Adrenal gland (tissue), 12 donors: ENCODE measurements around the gene KIRREL1. TPM values are rescaled to one million over a fixed set of nuclear protein-coding genes. Genes with fewer than 3 reads are reported as not detected.
A peak's percentile ranks its signal among the peaks of the same experiment; 100 is the strongest.

Source experiments
- DNase-seq, 7 donors: peaks; one replicate each; pipeline ENCODE4 v3.0.0-alpha.2; 2019 to 2020
- H3K27ac ChIP-seq, 5 donors: fragments of 200-600 bp; sonication (generic) in 4 of 5; 1 replicate in 3 of 5; 2 replicates in 2 of 5; pipeline versions ENCODE4 v1.5.1 to v1.8.0; 2016 to 2020; ENCODE audit warnings: mild to moderate bottlenecking in 1 of 5
- H3K27me3 ChIP-seq: fragments of 200-600 bp; 2 replicates; pipeline ENCODE4 v1.8.0; 2021
- H3K36me3 ChIP-seq, 2 donors: fragments of 200-600 bp; replicated peaks in 1 of 2; 1 replicate in 1 of 2; 2 replicates in 1 of 2; pipeline versions ENCODE4 v1.5.1 to v1.8.0; 2018 to 2022
- H3K4me1 ChIP-seq, 2 donors: fragments of 200-600 bp; replicated peaks in 1 of 2; 1 replicate in 1 of 2; 2 replicates in 1 of 2; pipeline versions ENCODE4 v1.5.1 to v1.8.0; 2018 to 2021
- H3K4me3 ChIP-seq, 4 donors: fragments of 200-600 bp; sonication (generic) in 3 of 4; one replicate each; pipeline ENCODE4 v1.5.1; 2016 to 2018
- H3K9me3 ChIP-seq, 3 donors: fragments of 200-600 bp; sonication (generic) in 1 of 3; replicated peaks in 1 of 3; 1 replicate in 2 of 3; 2 replicates in 1 of 3; pipeline versions ENCODE4 v1.5.1 to v1.8.0; 2016 to 2021
- POLR2A ChIP-seq, 2 donors: fragments of 450-650 bp; IDR thresholded peaks; one replicate each; pipeline ENCODE4 v1.6.1; 2017; ENCODE audit warnings: antibody characterized with exemption in 2 of 2, mild to moderate bottlenecking in 2 of 2, moderate library complexity in 1 of 2
- WGBS, 4 donors: extraction: QIAGEN DNeasy Blood & Tissue Kit in 2 of 4; methylation state at CpG; one replicate each; pipeline versions ENCODE4 v1.1.5 to v1.1.7; 2013 to 2017; 5-methylcytosine and 5-hydroxymethylcytosine counted together
- intact Hi-C, 2 donors: fragments of 100-400 bp; cut with DNase I; formaldehyde crosslinking; loops; one replicate each; pipeline versions ENCODE4 v1.14.1 to v1.15.0; 2022 to 2023
- polyA plus RNA-seq, 3 donors: library from polyadenylated mRNA; stranded (reverse); fragments of 200-250 nt in 2 of 3; fragments of 350-450 nt in 1 of 3; fragmentation: Illumina TruSeq in 1 of 3; extraction: RNeasy Lipid Tissue Mini Kit (QIAGEN cat#74804) in 1 of 3; gene quantifications; one replicate each; pipeline ENCODE4 v1.2.3, GENCODE V29; 2013 to 2014
- total RNA-seq, 9 donors: library from RNA; depleted of rRNA in 4 of 9; stranded (reverse); fragments of >200 nt in 4 of 9; fragments of 120-200 nt in 1 of 9; fragmentation: NEBNext Ultra II Directional in 1 of 9; extraction: Animal tissue kit (Norgen Biotek cat#: 25700) in 1 of 9; gene quantifications; one replicate each; pipeline versions ENCODE4 v1.1.0 to v1.2.4, GENCODE V29; 2013 to 2023
- TF ChIP-seq, protein P1 (sequence below), 6 experiments: fragments of 450-650 bp in 4 of 6; fragments of 200-600 bp in 2 of 6; sonication (generic) in 1 of 6; IDR thresholded peaks; 1 replicate in 5 of 6; 2 replicates in 1 of 6; pipeline versions ENCODE4 v1.5.1 to v1.8.0; 2016 to 2021; ENCODE audit warnings: antibody characterized with exemption in 6 of 6, mild to moderate bottlenecking in 2 of 6, moderate library complexity in 1 of 6
- donor health status: healthy with polysubstance abuse.
- donor health status: Bipolar disorder and iron deficiency.
- donor health status: DM: yes; HTN: yes; CAD: no.
- donor health status: DM: no; HTN: no; CAD: no.
- donor health status: DM: no; HTN: no; CAD: no.
- donor health status: DM: yes; HTN: yes; CAD: no.

Gene KIRREL1
- total and polyA plus RNA-seq, 12 donors: 10.1 to 57.2 (median 39.8) TPM

- no peak overlapping the region for H3K27ac ChIP-seq
- no peak overlapping the region for H3K4me3 ChIP-seq
- no peaks in the 10 kb centered on the region for H3K36me3 ChIP-seq
- H3K4me1 ChIP-seq: no peaks in the 10 kb centered on the region
- no peaks in the 10 kb centered on the region for H3K9me3 ChIP-seq
- intact Hi-C loops: loop anchor here in 1 of 2 donors (10.0 kb wide), 1 partner anchor 364 kb away; no protein-coding TSS in a partner anchor
- TF ChIP-seq POLR2A (IDR thresholded peaks at IDR 0.05): no peak
- TF ChIP-seq, protein P1, sequence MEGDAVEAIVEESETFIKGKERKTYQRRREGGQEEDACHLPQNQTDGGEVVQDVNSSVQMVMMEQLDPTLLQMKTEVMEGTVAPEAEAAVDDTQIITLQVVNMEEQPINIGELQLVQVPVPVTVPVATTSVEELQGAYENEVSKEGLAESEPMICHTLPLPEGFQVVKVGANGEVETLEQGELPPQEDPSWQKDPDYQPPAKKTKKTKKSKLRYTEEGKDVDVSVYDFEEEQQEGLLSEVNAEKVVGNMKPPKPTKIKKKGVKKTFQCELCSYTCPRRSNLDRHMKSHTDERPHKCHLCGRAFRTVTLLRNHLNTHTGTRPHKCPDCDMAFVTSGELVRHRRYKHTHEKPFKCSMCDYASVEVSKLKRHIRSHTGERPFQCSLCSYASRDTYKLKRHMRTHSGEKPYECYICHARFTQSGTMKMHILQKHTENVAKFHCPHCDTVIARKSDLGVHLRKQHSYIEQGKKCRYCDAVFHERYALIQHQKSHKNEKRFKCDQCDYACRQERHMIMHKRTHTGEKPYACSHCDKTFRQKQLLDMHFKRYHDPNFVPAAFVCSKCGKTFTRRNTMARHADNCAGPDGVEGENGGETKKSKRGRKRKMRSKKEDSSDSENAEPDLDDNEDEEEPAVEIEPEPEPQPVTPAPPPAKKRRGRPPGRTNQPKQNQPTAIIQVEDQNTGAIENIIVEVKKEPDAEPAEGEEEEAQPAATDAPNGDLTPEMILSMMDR (IDR thresholded peaks at IDR 0.05): no peak
- no peak for DNase-seq
- no peaks in the 10 kb centered on the region for H3K27me3 ChIP-seq
Measured at GRCh38 chr1:157949074-157949354, 44.4 kb upstream of the KIRREL1 start.

- Histone ChIP-seq H3K27me3 (no peaks in the 10 kb centered on the region), H3K4me1 (no peaks in the 10 kb centered on the region), H3K4me3 (no peak overlapping the region), H3K27ac (no peak overlapping the region), H3K36me3 (no peaks in the 10 kb centered on the region), H3K9me3 (no peaks in the 10 kb centered on the region)
- TF ChIP-seq, protein P1 (IDR thresholded peaks at IDR 0.05): no peak
- TF ChIP-seq POLR2A (IDR thresholded peaks at IDR 0.05): no peak
- intact Hi-C loops: no loop called here
- WGBS, 4 donors: 83 to 87% (median 83%) methylated on average over 5 of the region's 5 CpGs
- DNase-seq: no peak
Measured at GRCh38 chr1:157951230-157951629, 42.2 kb upstream of the KIRREL1 start.

DNA sequence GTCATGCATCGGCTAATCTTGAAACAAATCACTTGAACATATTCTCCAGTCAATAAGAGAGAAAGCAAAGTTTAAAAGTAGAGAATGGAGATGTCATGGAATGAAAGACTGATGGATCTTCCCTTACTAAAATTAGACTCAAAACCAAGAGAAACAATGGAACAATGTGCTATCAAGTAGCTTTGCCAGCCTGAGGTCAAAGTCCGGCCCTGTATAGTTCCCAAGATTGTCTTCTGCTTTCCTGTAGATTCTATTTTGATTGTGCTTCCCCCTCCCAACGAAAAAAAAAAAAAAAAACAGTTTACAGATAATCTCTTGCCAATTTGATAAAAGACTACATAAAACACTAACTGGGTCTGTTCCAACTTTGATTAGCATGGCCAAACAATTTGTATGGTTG is 40.8 kb upstream of the KIRREL1 start:
- Histone ChIP-seq H3K9me3 (no peaks in the 10 kb centered on the region), H3K27ac (no peak overlapping the region), H3K4me3 (no peak overlapping the region), H3K4me1 (no peaks in the 10 kb centered on the region), H3K36me3 (no peaks in the 10 kb centered on the region), H3K27me3 (no peaks in the 10 kb centered on the region)
- 43 to 52% (median 48%) methylated on average over 3 of the region's 3 CpGs for WGBS, 4 donors
- TF ChIP-seq POLR2A (IDR thresholded peaks at IDR 0.05): no peak
- TF ChIP-seq, protein P1 (IDR thresholded peaks at IDR 0.05): no peak
- intact Hi-C loops: no loop called here
- peak in 3 of 7 donors; percentile 25 to 66 (median 28) for DNase-seq

- no peaks in the 10 kb centered on the region for H3K36me3 ChIP-seq
- TF ChIP-seq, protein P1 (IDR thresholded peaks at IDR 0.05): no peak
- TF ChIP-seq POLR2A (IDR thresholded peaks at IDR 0.05): no peak
- no peak overlapping the region for H3K4me3 ChIP-seq
- peak overlapping the region in 1 of 5 donors; percentile 21 for H3K27ac ChIP-seq
- no peaks in the 10 kb centered on the region for H3K27me3 ChIP-seq
- H3K4me1 ChIP-seq: no peaks in the 10 kb centered on the region
- DNase-seq: no peak
- intact Hi-C loops: no loop called here
- H3K9me3 ChIP-seq: no peaks in the 10 kb centered on the region
Measured at GRCh38 chr1:157955221-157955620, 38.2 kb upstream of the KIRREL1 start.
